ENCODE results near the gene RGS16.

Gene RGS16

DNA sequence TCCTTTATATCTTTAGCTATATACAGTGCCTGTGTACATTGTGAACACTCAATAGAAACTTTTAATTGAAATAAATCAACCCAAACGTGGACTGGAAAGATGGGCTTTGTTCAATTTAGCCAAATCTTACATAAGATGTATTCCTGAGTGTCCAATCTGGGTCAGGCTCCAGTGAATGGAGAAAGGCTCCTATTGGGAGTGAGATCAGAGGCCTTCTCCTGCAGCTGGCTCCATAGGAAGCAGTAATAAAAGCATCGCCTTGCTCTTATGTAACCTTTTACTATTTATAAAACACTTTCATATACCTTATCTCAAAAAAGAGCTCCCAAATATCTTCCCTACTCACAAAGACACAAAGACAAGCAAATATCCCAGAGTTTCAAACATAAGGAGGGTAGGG lies 24.9 kb upstream of the RGS16 start:
- no peak for DNase-seq

DNA sequence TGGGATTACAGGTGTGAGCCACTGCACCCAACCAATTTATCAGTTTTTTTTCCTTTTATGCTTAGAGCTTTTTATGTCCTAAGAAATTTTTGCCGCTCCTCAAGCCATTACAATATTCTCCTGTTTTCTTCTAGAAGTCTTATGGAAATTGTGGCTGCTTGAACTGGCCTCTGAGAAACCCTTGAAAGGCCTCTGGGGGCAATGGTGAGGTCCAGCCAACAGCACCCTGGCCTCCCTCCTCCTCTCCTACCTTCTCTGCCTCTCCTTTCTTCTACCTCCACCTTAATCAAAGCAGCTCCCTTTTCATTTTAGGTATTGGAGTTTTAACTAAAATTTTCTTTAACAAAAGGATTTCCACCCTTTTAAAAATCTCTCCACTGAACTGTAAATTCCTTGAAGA lies 24.5 kb upstream of the RGS16 start:
- DNase-seq: no peak

GRCh38 chr1:182627622-182628021 lies 23.4 kb upstream of the RGS16 start:
- no peak for DNase-seq

- DNase-seq: no peak
Observed at GRCh38 chr1:182626527-182626926, 22.3 kb upstream of the RGS16 start.

- no peak for DNase-seq
Observed at GRCh38 chr1:182625719-182626504, 21.7 kb upstream of the RGS16 start.

DNA sequence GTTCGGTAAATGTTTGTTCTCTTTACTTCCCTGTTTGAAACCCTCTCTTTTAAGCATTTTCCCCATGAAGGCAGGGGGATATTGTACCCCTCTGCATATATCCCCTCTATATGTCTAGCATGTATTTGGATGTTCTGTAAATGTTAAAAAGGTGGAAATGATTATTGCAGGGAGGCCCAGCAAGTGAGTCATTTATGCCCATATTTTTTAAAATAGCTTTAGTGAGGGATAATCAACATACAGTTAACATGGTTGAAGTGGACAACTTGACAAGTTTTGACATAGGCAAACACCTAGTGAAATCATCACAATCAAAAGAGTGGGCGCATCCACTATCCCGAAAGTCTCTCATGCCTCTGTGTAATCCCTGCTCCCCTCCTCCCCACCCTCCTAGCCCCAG lies 20.8 kb upstream of the RGS16 start:
- no peak for DNase-seq

DNA sequence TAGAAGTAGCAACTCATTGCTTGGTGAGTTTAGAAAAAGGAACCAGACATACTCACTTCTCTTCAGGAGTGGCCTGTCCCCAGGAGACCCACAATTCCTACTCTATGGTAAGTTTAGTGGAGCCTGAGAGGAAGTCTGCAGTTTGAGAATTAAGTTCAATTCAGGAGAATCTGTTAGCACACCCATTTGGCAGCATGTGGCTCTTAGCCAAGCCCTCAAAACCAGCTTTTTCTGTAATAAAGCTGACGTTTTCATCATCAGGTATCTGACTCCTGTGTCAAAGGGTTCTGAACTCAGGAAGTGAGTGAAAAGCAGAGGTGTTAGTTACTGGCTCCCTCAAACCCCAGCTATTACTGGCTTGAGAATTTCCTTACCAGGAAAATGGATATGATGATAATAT lies 20.4 kb upstream of the RGS16 start:
- DNase-seq: no peak

DNA sequence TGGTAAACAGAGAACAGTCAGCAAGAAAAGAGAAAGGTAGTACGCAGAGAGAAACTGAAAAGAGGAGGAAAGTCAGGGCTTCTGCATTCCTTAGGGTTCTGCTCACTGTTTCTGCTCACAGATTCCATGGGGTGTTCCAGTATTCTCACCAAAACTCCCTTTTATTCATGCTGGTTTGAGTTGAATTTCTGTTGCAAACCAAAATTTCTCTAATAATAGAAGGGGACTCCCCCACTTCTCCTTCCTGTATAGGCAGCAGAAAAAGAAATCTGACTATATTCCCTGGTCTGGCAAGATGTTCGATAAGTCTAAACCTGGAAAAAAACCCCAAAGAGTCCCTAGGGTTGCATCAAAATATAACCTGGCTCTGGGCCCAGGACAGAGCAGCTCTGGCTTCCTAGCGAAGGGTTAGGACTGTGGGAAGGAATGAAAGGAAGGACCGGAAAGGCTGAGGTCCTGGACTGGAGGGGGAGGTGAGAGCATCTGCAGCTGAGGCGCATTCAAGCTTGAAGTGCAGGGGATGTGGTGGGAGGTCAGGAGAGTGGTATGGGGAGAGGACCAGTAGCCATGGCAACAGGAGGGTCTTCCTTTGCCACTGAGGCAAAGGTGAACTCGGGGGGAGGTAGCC lies 18.8 kb upstream of the RGS16 start:
- no peak for DNase-seq

DNA sequence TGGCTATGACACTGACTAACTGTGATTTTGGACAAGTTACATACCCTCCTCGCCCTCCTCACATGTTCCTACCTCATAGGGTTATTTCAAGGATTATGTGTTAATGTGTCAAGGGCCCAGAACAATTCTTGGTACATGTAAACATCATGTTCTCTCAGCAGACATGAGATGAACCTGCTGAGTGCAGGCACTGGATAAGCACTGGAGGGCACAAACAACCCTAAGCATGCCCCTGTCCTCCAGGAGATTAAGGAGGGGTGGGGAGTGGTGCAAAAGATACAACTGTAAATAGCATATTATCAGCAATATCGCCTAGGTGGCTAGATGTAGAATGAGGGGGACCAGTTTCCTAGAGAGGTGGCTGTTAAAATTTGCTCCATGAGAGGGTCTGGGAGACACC lies 17.7 kb upstream of the RGS16 start:
- DNase-seq: no peak

- no peak for DNase-seq
Observed at GRCh38 chr1:182620924-182621585, 16.9 kb upstream of the RGS16 start.

DNA sequence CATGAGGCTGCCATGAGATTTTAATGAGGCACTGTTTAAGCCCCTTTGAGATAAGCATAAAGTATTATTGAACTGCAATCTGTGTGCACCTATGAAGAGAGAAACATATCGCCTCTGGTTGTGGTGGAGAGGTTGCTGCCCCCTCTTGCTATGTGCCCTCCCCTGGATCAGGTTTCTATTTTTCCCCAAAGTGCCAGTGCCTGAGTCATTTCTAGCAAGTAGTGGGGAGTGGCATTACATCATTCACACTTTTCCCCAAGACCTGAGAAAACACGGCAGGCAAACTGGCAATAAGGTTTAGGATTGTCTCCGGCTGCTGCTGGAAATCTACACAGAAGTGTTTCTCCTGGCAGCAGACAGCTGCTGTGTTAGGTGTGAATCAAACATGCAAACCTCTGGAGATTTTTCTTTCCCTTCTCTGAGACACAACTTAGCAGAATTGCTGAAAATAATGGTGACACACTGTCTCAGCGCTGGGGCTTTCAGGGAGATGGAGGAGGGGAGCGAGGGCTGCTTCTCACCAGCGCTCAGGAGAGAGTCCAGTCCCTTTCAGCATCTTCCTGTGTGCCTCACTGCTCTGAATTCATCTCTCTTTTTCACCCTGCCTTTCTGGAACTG lies 13.7 kb upstream of the RGS16 start:
- no peak for DNase-seq

- DNase-seq: no peak
Observed at GRCh38 chr1:182617014-182617429, 12.8 kb upstream of the RGS16 start.

DNA sequence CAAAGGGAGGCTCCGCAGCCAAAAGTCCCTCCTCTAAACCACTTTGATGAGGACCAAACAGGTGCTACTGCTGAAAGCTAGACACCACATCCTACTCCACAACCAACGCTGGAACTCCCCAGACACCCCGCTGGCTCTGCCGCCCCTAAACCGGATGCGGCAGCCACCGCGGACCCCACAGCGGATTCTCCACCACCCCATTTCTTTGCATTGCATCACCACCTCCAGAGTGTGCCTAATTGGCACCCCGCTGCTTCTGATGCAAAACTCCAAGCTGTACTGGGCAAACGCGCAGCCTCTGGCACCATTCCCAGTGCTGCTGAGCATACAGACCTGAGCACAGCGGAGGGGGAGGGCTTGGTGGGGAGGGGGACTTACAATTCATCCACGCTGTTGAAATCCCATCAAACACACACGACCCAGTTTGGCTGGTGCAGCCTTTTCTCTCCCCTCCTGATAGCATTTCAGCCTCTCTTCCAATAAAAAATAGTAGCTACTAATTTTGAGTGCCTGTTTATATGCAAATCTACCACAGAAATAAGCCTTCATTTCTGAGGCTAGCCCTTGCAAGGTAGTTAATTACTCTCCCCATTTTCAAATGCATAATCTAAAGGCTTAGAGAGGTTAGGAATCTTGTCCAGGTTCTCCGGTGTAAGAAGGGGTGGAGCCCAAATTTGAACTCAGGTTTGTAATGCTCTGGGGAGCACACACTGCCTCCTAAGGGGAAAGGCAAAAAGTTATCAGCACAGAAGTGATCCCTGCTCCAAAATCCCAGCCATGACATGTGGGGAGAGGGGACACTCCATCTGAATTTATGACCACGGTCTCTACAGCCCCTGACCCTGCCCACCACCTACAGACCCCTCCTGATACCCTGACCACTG lies 12.2 kb upstream of the RGS16 start:
- no peak for DNase-seq

GRCh38 chr1:182615468-182616129 lies 11.4 kb upstream of the RGS16 start:
- no peak for DNase-seq

GRCh38 chr1:182614796-182615454 lies 10.7 kb upstream of the RGS16 start:
- peak; percentile 85 for DNase-seq

GRCh38 chr1:182611787-182612186 lies 7.6 kb upstream of the RGS16 start:
- no peak for DNase-seq

GRCh38 chr1:182611326-182611725 lies 7.1 kb upstream of the RGS16 start:
- DNase-seq: no peak

- no peak for DNase-seq
Observed at GRCh38 chr1:182610606-182611194, 6.5 kb upstream of the RGS16 start.

GRCh38 chr1:182608845-182609610 lies 4.8 kb upstream of the RGS16 start:
- no peak for DNase-seq

- DNase-seq: no peak
Observed at GRCh38 chr1:182608236-182608635, 4.0 kb upstream of the RGS16 start.
